DOHH2 (cell line): ENCODE measurements around the gene ERVV-1.

ENCODE experiments used
- CTCF ChIP-seq: fragments of 200-600 bp; sonication (generic); IDR thresholded peaks from one replicate; pipeline ENCODE4 v1.5.1; 2014; ENCODE audit warnings: antibody characterized with exemption, mild to moderate bottlenecking, low read depth, low read length; ENCODE audit not compliant: poor library complexity, severe bottlenecking
- EZH2phosphoT487 ChIP-seq: fragments of 200-600 bp; sonication (generic); IDR thresholded peaks from 2 replicates; pipeline ENCODE4 v1.6.1; 2017; ENCODE audit warnings: borderline replicate concordance, mild to moderate bottlenecking, antibody characterized with exemption, low read length, moderate library complexity, mixed read lengths

- no peak for TF ChIP-seq CTCF
- no peak for TF ChIP-seq EZH2phosphoT487
Measured at GRCh38 chr19:53007606-53008005, 6.1 kb upstream of the ERVV-1 start.
